Forelimb muscle (tissue), 1 donor: ENCODE results near the gene FAM168B. TPM values are rescaled to one million over a fixed set of nuclear protein-coding genes. Genes with fewer than 3 reads are reported as not detected.

ENCODE experiments used
- DNase-seq: peaks from one replicate; pipeline ENCODE4 v3.0.0-alpha.2; 2013; ENCODE audit warnings: low read depth
- polyA plus RNA-seq: library from polyadenylated mRNA; unstranded; fragments of 120-200 nt; gene quantifications from one replicate; pipeline ENCODE4 v1.2.1, GENCODE V29; 2013; ENCODE audit not compliant: insufficient read length

Gene FAM168B
- polyA plus RNA-seq, 1 donor: 64.6 TPM

DNA sequence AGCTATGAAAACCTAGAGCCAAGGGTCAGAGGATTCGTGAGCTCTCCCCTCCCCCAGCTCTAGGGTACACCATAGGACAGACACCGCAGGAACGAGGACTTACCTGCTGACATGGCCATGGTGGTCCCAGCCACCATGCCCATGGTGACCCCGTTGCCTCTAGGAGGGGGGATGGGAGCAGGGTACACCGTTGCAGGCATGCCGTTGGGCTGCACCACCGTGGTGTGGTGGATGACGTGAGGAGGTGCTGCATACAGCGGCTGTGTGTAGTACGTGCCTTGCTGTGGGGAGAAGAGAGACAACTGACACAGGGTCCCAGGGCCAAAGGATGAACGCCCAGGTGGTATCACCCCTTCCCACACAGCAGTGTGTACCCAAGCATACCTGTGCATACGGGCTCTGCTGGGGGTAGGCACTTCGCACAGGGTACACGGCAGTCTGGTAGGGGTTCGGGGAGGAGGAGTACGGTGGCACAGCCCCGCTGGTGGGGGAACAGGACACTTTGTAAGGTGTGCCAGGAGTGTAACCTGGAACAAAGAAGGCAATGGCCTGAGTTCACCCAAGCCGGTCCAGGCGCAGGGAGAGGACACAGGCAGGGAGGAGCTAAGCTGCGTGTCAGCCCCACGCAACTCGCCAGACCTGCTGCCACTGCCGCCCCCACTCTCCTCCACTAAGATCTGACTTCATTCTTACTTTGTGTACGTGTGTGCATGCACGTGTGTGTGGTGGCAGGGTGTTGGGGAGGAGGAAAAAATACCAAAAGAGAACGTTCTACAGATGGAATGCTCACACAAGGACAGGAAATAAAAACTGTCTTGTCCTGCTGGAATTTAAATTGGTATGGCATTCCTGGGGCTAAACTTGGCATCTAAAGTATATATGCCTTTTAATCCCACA, 37.8 kb downstream of the FAM168B start:
- no peak for DNase-seq

DNA sequence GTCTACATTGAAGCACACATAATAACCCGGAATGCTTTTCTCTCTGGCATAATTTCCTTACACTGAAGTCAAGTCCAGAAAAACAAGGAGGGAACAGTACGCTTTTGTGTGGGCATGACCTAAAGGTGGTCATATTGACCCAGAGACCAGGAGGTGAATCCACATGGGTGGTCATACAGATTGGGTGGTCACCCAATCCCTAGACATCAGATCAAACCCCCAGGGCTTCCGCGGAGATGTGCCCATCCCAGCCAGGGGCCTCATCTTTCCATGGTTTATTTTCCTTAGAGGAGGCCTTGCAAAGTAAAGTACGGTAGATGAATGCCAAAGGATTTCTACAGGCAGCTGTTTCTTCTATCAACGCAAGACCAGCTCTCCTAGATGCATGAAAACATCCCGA, 38.8 kb downstream of the FAM168B start:
- no peak for DNase-seq

DNA sequence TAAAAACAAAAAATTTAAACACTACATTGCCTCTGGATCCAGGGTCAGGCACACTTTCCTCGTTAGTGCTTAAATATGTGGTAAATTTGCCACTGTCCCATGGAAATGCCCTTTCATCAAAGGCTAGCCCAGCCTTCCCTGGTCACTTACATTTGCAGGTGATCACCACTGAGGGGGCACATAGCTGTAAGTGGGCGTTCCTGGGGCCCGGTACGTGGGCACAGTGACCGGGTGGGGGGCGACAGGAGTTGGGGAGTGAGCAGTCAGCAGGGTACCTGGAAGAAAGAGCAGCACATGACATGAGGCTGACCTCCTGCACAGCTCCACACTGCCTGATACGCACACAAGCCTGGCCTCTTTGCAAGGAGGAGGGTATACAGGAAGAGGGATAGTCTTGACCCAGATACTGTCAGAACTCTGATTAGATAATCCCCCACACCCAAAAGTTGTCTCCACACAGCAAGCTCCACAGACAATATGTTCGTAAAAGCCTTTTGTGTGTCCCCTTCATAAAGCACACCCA, 40.5 kb downstream of the FAM168B start:
- no peak for DNase-seq

DNA sequence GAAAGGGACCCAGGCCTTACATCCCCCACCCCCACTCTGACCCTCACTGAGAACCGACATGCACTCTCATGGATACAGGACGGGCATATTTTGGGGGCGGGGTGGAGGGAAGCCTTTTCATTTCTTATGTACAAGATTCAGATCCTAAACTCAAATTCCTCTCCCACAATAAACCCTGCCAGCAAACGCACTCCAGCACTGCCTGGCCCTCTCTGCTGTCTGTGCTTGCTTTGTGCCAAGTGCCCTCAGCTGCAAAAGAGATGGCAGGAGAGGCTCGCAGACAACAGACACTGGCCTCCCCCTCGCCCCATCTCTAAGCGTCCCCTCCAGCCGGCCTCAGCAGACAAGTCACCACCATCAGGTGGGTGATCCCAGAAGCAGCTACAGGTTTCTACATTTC, 42.4 kb downstream of the FAM168B start:
- no peak for DNase-seq

DNA sequence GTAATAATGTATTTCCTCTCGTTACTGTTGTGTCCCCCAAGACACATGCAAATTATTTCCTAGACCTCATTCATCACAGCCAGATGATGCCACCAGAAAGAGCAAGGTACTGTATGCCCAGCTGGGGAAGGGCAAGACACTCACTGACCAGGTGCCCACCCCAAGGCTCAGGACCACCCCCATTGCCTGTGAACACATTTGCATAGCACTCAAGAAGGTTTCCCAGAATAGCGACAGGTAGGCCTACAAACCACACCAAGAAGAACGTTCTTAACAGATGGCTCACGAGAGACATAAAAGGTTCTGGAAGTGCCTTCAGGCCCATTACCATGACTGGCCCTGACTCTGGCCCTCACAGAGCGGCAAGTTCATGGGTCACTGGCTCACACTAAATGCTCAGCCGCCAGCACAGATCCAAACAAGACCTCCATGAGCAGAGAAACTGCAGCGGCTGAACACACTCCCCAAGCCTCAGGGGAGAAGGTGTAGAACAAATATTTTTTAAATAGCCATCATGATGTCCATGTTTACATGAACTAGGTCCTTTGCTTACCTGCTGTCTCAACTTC, 44.0 kb downstream of the FAM168B start:
- DNase-seq: no peak

DNA sequence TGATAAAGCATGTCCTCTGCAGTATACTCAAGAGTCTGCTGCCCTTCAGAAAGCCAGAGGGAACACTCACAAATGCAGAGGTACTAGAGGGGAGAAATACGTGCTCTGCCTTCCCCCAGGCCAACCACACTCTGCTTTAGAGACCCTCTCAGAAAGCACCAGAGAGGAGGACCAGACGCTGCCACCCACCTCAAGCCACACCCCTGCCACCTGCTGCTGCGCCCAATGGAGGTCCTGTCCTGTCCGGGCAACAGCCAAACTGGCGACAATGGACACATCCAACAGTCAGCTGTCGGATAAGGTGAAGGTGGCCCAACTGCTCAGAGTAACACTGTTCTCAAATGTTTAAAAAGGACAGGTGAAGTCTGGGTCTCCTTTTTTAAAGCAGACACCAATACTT, 44.6 kb downstream of the FAM168B start:
- no peak for DNase-seq

DNA sequence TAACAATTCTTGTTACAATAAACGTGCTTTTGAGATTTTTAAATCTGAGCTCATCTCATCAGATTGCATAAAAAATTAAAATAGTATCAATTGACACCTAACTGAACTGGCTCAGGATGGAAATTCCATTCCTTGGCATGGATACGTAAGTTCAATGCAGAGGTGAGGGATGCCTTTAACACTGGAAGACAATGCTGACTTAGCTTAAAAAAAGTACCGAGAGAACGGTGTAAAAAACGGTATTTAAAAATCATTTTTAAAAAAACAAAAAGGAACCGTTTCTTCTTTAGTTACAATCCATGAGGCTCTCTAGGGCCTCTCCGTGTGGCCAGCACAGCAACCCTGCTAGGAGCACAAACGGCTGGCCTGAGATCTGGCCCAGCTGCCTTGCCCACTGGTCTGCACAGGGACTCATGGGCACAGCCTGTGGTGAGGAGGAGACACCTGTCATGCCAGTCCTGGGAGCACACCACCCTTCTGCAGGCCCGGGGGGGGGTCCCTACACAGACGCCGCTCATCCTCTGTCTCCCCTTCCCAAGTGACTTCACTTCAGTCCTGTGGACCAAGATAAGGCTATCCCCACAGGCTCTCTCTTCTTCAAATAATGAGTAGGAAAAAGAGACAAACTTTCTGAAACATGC, 45.2 kb downstream of the FAM168B start:
- no peak for DNase-seq

DNA sequence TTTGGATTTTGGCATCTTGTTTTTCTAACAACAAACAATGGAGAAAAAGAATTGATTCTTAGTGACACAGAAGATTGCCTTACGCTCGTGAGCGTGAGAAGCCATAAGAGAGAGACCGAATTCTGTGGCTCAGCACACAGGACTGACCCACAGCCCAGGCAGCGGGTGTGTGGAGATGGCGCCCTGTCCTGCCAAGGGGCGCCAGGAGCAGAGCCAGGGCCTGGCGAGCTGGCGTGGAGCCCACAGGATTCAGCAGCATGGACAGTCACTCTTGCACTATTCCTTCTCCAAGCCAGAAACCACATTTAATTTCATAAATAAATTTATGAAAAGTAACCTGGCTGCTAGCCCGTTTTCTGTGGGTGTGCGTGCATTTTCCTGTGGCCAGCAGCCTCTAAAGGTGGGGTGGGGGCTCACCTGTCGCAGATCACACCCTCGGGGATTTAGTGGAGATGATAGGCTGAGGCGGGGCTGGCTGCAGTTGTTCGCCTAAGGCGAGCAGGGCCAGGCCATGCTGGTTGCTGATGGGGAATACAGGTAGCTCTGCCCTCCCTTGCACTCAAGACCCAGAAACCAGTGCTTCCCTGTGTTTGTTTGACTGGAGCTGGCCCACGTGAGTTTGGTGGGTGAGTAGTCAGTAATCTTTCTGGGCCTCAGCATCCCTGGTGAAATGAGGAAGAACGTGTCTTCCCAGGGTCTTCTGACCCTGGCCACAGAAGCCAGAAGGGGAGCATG, 46.2 kb downstream of the FAM168B start:
- DNase-seq: no peak

DNA sequence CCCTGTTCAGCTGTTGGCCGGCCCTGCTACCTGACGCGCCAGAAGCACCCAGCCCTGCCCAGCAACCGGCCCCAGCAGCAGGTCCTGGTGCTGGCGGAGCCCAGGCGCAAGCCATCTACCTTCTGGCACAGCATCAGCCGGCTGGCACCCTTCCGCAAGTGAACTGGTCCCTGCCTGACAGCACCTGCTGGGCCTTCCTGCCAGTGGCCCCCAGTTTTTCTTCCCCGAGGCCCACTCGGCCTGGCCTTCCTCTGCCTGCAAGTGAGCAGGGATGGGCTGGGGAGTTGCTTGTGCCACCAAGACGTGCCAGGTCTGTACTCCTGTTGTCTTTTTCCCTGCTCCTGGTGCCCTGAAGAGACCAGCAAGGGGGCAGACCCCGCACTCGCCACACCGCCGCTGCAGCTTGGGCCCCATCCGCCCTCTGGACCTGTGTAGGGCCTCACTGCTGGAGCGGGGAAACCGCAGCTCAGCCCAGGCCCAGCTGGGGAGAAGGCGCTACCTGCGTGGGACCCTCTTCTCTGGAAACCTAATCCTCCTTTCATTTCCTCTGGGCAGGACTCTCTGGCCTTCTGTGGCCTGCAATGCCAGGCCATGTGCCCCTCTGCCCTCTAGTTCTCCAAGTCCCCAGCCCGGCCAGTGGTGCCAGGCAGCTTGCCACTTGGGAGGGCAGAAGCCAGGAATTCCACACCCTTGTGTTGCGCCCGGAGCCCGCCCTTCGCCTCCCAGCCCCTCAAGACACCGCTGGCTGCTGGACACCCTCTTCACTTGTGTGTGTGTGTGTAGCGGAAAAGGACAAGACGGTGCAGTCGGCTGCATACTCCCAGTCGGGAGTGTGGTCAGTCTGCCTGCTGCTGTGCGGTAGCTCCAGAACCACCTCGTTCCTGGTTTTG, 47.0 kb downstream of the FAM168B start:
- no peak for DNase-seq

DNA sequence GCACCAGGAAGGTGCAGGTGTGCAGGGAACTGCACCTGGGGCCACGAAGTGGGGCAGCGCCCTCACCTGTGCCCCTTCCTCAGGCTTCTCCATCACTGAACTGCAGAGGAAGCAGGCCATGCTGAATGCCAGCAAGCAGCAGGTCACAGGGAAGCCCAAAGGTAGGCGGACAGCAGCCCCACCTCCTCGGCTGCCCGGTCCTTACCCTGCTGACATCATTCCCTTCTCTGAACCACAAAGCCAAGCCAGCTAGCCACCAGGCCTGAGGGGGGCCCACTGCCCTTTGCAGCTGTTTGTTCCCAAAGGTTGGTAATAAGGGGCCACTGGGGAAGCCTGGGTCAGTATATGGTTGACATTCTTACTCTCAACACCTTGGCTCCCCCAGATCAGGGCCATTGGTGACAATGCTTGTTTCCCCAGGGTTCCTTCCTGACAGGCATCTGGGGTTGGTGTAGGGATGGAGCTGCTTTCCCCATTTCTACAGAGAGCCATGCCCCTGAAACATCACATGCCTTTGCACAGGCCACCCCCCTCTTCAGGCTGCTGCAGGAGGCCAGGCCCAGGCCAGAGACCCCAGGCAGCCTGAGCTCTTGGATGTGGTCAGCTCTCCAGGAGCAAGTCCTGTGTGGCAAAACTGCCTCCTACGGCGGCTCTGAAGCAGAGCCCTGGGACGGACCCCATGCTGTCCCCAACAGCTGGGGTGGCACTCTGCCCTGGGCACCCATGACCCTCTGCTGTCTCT, 47.8 kb downstream of the FAM168B start:
- DNase-seq: no peak

DNA sequence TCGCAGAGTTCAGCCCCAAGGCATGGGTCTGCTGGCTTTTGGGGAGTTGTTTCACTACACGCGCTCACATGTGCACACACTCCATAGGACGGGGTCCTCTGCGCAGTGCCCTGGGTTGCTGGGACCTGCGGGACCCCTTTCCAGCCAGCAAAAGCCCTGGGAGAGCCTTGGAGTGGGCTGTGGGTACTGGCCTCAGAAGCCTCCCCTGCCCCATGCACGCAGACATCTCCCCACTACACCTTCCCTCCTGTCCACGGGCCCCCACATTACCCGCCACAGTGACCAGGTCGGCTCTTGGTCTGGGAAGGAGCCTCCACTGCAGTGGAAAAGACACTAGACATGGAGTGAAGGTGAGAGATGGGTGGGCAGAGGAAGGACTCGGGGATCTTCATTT, 48.5 kb downstream of the FAM168B start:
- no peak for DNase-seq

DNA sequence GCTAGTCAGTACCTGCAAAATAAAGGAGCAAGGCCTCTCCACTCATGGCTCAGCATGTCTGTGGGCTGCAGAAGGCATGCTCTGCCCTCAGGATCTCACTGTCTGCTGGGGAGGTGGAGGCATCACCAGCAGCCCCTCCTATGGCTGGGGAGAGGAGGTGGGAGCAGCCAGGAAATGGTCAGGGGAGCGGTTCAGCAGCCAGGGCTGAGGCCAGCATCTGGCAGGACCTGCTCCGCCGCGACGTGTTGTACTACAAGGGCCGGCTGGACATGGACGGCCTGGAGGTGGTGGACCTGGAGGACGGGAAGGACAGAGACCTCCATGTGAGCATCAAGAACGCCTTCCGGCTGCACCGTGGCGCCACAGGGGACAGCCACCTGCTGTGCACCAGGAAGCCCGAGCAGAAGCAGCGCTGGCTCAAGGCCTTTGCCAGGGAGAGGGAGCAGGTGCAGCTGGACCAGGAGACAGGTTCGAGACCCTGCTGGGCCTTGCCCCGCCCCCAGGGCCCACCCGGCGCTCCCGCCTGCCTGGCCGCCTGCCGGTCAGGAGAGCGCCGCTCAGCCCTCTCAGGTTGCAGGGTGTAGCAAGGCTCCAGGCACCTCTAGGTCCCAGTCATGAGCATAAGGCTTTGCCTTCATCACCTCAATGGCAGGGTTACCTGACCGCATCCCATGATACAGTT, 49.0 kb downstream of the FAM168B start:
- no peak for DNase-seq

DNA sequence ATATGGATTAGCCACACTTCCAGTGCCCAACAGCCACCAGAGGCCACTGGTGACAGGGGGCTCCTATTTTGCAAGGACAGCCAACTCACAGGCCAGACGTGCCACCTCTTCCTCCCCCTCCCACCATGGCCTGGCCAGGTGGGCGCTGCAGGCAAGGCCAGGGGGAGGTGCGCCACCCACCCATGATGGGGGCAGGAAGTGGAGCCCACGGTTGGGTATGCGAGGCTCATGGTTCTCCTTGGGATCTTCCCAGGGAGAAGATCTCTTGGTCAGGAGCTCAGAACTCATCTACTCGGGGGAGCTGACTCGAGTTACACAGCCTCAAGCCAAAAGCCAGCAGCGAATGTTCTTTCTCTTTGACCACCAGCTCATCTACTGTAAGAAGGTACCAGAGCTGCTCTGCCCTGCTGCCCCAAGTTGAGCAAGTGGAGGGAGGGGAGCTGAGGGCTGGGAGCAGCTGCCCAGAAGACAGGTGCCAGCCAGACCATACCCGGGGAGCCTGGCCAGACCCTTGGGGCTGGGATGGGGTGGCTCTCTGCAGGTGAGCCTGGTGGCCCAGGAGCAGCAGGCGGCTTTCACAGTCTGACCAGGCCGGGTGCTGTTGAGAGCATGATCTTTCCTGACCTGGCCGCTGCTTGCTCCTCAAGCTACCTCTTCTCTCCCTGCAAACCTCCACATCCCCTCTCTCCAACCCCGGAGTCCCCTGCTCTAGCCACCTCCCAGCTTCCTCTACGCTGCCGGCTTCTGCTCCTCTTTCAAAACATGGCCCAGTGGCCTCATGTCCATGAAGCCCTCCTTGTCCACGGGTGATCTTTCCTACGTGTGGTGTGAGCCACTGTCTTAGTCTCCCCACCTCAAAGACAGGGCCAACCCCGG, 49.8 kb downstream of the FAM168B start:
- no peak for DNase-seq

DNA sequence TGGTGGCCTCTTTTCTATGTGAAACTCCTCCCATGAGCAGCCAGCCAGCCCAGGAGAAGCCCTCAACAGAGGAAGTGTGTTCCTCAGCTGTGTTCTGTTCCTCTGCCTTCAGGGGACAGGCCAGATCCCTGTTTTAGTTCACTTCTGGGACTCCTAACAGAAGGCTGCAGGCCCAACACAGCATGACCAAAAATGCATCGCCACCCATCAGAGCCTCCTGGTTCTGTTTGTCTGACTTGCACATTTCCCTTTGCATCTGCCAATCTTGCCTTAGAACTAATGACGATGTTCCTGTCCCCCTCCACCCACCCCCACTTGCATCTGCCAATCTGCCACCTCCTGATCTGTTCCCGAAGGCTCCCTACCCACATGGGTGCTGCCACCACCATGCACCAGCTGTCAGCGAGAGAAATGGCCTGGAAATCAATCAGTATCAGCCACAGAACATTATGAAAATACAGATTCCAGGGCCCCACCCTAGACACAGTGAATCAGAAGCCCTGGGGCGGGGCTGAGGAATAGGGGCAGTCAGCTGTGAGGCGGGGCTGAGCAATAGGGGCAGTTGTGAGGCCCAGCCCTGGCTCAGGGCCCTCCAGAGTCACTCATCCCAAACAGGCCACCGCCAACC, 51.0 kb downstream of the FAM168B start:
- DNase-seq: no peak

DNA sequence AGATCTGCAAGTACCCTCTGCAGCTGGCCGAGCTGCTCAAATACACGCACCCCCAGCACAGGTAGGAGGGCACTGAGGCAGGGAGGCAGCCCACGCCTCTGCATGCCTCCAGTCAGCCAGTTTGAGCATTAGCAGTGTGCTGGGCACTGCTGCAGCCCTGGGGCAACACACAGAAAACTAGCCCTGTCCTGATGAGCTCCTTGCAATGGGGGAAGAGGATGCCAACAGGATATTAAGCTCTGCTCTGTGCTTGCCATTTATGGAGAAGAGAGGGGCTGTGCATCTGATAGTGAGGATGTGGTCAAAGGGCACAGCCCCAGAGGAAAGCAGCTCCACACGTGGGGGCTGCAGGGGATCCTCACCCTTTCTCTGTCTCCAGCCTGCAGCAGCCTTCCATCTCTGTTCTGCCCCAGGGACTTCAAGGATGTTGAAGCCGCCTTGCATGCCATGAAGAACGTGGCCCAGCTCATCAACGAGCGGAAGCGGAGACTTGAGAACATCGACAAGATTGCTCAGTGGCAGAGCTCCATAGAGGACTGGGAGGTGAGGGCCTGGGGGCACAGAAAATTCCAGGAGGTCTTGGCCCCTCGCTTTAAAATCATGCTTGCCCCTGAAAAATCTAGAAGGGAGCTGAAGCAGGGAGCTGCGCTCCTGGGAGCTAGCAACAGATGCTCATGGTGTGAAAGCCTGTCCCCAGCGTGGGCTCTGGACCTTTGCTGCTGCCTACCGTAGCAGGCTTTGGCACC, 51.7 kb downstream of the FAM168B start:
- DNase-seq: no peak

DNA sequence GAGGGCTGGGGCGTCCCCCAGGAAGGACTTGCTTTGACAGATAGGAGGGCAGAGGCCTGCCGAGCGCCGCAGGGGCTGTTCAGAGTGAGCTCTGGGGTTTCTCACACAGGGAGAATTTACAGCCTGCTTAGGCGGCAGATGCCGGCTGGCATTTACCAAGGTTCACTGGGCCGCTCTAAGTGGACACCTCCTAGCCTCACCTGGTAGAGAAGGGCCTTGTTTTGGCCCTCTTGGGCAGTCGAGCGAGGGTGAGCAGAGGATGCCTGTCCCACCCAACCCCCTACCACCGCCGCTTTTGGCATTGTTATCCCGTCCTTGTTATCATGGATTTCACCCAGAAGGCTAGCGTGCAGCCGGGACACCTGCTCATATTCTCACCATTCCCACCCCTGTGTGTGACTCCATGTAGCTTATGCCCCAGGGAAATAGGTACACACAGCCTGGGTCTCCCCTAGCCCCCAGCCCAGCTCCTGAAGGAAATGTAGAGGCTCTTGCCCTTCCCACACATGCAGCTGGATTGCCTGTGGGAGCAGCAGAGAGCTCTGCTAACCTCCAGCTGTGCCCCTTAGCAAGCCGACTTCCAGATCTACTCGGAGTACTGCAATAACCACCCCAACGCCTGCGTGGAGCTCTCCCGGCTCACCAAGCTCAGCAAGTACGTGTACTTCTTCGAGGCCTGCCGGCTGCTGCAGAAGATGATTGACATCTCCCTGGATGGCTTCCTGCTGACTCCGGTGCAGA, 52.4 kb downstream of the FAM168B start:
- DNase-seq: no peak
